Measurements from ENCODE around the gene PITPNC1. TPM values are rescaled to one million over a fixed set of nuclear protein-coding genes. Genes with fewer than 3 reads are reported as not detected.

PITPNC1 gene
- total and polyA plus RNA-seq, 2 of the 13 experiments (the other 11 are each of a cell fraction or from before 2014, with no cell fraction given), result 4.1 to 5.7 TPM

- no peak; the same call in 1 of the 2 replicates for TF ChIP-seq ZNF558 (CRISPR knock-in tag; IDR thresholded peaks at IDR 0.05; ENCODE audit: borderline replicate concordance)
- TF ChIP-seq RBM39 (IDR thresholded peaks at IDR 0.05; ENCODE audit: low read depth, low read length, poor library complexity, severe bottlenecking), result peak; percentile 58
- 0 out of 2 replicates have a peak, but pooled peaks have one; percentile 74 for TF ChIP-seq MTF2 (CRISPR knock-in tag; IDR thresholded peaks at IDR 0.05; ENCODE audit: borderline replicate concordance)
- TF ChIP-seq MXD4 (CRISPR knock-in tag; IDR thresholded peaks at IDR 0.05), result no peak; the same call in 1 of the 2 replicates
- TF ChIP-seq HCFC1 (IDR thresholded peaks at IDR 0.05; ENCODE audit: low read depth, low read length), result no peak
- TF ChIP-seq GABPA (IDR thresholded peaks at IDR 0.05; ENCODE audit: low read depth, low read length), result 0 out of 2 replicates have a peak, but pooled peaks have one; percentile 17
- no peak for TF ChIP-seq GABPA (CRISPR knock-in tag; IDR thresholded peaks at IDR 0.05; ENCODE audit: low read depth)
- peak; percentile 29; the same call in 1 of the 2 replicates for TF ChIP-seq CBX5 (CRISPR knock-in tag; IDR thresholded peaks at IDR 0.05; ENCODE audit: borderline replicate concordance)
- TF ChIP-seq NR0B2 (CRISPR knock-in tag; IDR thresholded peaks at IDR 0.05), result 0 out of 2 replicates have a peak, but pooled peaks have one; percentile 74
- TF ChIP-seq STAT6 (CRISPR knock-in tag; IDR thresholded peaks at IDR 0.05; ENCODE audit: borderline replicate concordance), result no peak
- no peak for TF ChIP-seq CAMTA2 (CRISPR knock-in tag; IDR thresholded peaks at IDR 0.05; ENCODE audit: borderline replicate concordance)
- no peak for TF ChIP-seq ZNF136 (CRISPR knock-in tag; IDR thresholded peaks at IDR 0.05; ENCODE audit: low read depth)
- TF ChIP-seq ATM (IDR thresholded peaks at IDR 0.05; ENCODE audit: borderline replicate concordance), result no peak
- peak; percentile 79 for TF ChIP-seq SKI (IDR thresholded peaks at IDR 0.05; ENCODE audit: partially characterized antibody)
- no peak for TF ChIP-seq SIN3B (IDR thresholded peaks at IDR 0.05; ENCODE audit: low read length)
- TF ChIP-seq ETV6 (CRISPR knock-in tag; conservative IDR thresholded peaks at IDR 0.05), result no peak; the same call in 1 of the 2 replicates
- no peak for TF ChIP-seq ZNF407 (CRISPR knock-in tag; IDR thresholded peaks at IDR 0.05; ENCODE audit: not compliant biosample characterization)
- TF ChIP-seq MEIS2 (CRISPR knock-in tag; IDR thresholded peaks at IDR 0.05), result peak; percentile 38; the same call in 1 of the 2 replicates
Observed at GRCh38 chr17:67378454-67379250, 1.6 kb downstream of the PITPNC1 start (continued).
